Peyer's patch (tissue), 4 donors: ENCODE results near the gene WWOX. TPM values are rescaled to one million over a fixed set of nuclear protein-coding genes. Genes with fewer than 3 reads are reported as not detected.
A peak's percentile ranks its signal among the peaks of the same experiment; 100 is the strongest.
"Not testable (repeated sequence)": the region's sequence is repeated elsewhere in the genome, so short reads cannot be mapped to it uniquely, and the experiment has no call there.

Experiments used
- DNase-seq, 3 donors: peaks; one replicate each; pipeline ENCODE4 v3.0.0-alpha.2; 2017 to 2019
- H3K27ac ChIP-seq, 4 donors: fragments of 200-600 bp; sonication (generic); one replicate each; pipeline ENCODE4 v1.5.1; 2016 to 2019
- H3K27me3 ChIP-seq, 2 donors: fragments of 200-600 bp; sonication (generic); one replicate each; pipeline ENCODE4 v1.5.1; 2019
- H3K36me3 ChIP-seq, 3 donors: fragments of 200-600 bp; sonication (generic); one replicate each; pipeline ENCODE4 v1.5.1; 2016 to 2019
- H3K4me1 ChIP-seq, 4 donors: fragments of 200-600 bp; sonication (generic); one replicate each; pipeline ENCODE4 v1.5.1; 2016 to 2019
- H3K4me3 ChIP-seq, 4 donors: fragments of 200-600 bp; sonication (generic); 1 replicate in 3 of 4; 2 replicates in 1 of 4; pipeline ENCODE4 v1.5.1; 2016 to 2019; ENCODE audit warnings: mild to moderate bottlenecking in 1 of 4
- H3K9me3 ChIP-seq, 4 donors: fragments of 200-600 bp; sonication (generic); one replicate each; pipeline ENCODE4 v1.5.1; 2016 to 2019; ENCODE audit warnings: mild to moderate bottlenecking in 1 of 4
- POLR2A ChIP-seq, 2 donors: fragments of 450-650 bp; IDR thresholded peaks; one replicate each; pipeline ENCODE4 v1.5.1; 2017; ENCODE audit warnings: antibody characterized with exemption in 2 of 2, mild to moderate bottlenecking in 2 of 2, moderate library complexity in 2 of 2
- total RNA-seq, 4 donors: library from RNA; depleted of rRNA; stranded (reverse); fragments of >200 nt; gene quantifications; one replicate each; pipeline ENCODE4 v1.1.0, GENCODE V29; 2016
- TF ChIP-seq, protein P1 (sequence below), 6 experiments: fragments of 450-650 bp in 4 of 6; fragments of 200-600 bp in 2 of 6; sonication (generic) in 1 of 6; IDR thresholded peaks; one replicate each; pipeline ENCODE4 v1.5.1; 2017 to 2019; ENCODE audit warnings: antibody characterized with exemption in 6 of 6, mild to moderate bottlenecking in 3 of 6, moderate library complexity in 1 of 6

WWOX gene
- 100 to 1,000 TPM in 1 of 4 donors, 10 to 100 TPM in 3; 17.3 to 197 (median 57.5) TPM for total RNA-seq

DNA sequence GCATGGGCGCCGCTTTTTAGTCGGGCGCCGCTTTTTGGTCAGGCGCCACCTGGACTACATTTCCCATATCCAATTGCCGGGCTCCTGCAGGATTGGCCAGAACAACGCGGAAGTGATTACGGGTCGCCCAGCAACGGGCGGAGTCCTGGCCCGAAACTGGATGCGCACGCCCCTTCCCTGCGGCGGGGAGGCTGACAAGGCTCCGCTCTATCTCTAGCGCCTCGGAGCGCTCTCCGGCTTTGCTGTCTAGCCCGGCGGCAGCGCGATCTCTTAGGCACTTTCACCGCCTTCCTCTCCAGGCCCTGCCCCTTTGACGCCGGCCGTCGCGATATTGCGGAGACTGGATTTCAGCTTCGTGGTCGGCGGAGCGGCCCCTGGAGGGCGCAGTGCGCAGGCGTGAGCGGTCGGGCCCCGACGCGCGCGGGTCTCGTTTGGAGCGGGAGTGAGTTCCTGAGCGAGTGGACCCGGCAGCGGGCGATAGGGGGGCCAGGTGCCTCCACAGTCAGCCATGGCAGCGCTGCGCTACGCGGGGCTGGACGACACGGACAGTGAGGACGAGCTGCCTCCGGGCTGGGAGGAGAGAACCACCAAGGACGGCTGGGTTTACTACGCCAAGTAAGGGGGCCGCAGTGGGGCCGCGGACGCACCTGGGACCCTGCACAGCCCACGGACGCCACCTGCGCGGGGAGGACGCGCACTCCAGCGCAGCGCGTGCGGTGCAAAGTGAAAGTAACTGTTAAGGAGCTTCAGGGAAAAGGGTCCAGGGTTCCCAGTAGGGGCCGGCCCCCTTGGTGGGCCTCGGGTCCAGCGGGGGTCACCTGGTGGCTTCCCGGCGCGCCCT, at the start of gene WWOX:
Gene WWOX (plus strand): TSS at position 384 of the 841 bp plus-strand sequence.
- peak within 1 kb of the TSS; percentile 79 to 90 (median 82) for H3K4me3 ChIP-seq
- H3K36me3 ChIP-seq = no peaks in the 10 kb centered on the region
- DNase-seq = peak; percentile 95 to 99 (median 98)
- H3K27me3 ChIP-seq = no peaks in the 10 kb centered on the region
- peaks cover 0 to 6% (median 2%) of the 10 kb centered on the region in 4 donors for H3K4me1 ChIP-seq
- peak within 1 kb of the TSS; percentile 81 to 94 (median 89) for H3K27ac ChIP-seq
- TF ChIP-seq, protein P1, sequence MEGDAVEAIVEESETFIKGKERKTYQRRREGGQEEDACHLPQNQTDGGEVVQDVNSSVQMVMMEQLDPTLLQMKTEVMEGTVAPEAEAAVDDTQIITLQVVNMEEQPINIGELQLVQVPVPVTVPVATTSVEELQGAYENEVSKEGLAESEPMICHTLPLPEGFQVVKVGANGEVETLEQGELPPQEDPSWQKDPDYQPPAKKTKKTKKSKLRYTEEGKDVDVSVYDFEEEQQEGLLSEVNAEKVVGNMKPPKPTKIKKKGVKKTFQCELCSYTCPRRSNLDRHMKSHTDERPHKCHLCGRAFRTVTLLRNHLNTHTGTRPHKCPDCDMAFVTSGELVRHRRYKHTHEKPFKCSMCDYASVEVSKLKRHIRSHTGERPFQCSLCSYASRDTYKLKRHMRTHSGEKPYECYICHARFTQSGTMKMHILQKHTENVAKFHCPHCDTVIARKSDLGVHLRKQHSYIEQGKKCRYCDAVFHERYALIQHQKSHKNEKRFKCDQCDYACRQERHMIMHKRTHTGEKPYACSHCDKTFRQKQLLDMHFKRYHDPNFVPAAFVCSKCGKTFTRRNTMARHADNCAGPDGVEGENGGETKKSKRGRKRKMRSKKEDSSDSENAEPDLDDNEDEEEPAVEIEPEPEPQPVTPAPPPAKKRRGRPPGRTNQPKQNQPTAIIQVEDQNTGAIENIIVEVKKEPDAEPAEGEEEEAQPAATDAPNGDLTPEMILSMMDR (IDR thresholded peaks at IDR 0.05) = peak in 4 of 6 experiments; percentile 42 to 84 (median 75)
- TF ChIP-seq POLR2A (IDR thresholded peaks at IDR 0.05) = peak in 1 of 2 donors; percentile 84
- H3K9me3 ChIP-seq = no peaks in the 10 kb centered on the region

- no peaks in the 10 kb centered on the region for H3K4me1 ChIP-seq
- no peaks in the 10 kb centered on the region for H3K36me3 ChIP-seq
- no peaks in the 10 kb centered on the region for H3K9me3 ChIP-seq
- no peak overlapping the region for H3K4me3 ChIP-seq
- no peak for DNase-seq
- TF ChIP-seq, protein P1 (IDR thresholded peaks at IDR 0.05) = no peak
- no peak for TF ChIP-seq POLR2A (IDR thresholded peaks at IDR 0.05)
- H3K27ac ChIP-seq = no peak overlapping the region
- no peaks in the 10 kb centered on the region for H3K27me3 ChIP-seq
Observed at GRCh38 chr16:78050734-78051400, 48.6 kb upstream of the WWOX start.

DNA sequence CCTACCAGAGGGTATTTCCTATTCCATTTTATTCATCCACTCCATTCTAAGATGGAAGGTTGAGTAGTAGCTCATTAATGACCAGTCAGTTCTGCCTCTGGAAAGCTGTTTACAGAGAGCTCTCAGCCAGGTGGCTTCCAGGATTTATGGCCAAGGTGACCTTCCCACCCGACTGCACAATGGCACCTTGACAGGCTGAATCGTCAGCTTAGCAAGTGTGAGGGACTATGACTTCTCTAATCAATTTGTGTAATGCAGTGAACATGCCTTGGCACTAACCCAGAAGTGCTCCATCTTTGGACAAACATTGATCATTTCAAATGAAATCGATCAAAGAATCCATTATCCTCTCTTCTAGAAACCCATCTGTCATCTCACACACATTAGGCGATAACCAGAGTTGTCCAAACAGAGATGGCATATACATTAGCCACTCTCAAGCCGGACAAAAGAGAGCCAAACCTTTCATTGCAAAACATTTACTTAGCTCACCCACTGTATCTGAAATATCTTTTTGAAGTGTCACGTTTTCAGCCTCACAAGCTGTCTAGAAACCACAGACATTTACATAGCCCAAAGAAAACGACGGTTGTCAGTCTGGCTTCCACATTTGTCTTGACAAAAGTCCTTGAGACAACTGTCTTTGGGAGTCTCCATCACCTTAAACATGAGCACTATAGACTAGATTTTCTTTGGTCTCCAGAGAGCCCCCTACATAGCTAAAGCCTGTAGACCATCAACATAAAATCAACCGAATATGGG, 41.5 kb upstream of the WWOX start:
- TF ChIP-seq POLR2A (IDR thresholded peaks at IDR 0.05) = no peak
- TF ChIP-seq, protein P1 (IDR thresholded peaks at IDR 0.05) = no peak
- Histone ChIP-seq H3K27ac (no peak overlapping the region), H3K4me3 (no peak overlapping the region), H3K9me3 (no peaks in the 10 kb centered on the region), H3K36me3 (no peaks in the 10 kb centered on the region), H3K27me3 (no peaks in the 10 kb centered on the region), H3K4me1 (no peaks in the 10 kb centered on the region)
- DNase-seq = no peak

DNA sequence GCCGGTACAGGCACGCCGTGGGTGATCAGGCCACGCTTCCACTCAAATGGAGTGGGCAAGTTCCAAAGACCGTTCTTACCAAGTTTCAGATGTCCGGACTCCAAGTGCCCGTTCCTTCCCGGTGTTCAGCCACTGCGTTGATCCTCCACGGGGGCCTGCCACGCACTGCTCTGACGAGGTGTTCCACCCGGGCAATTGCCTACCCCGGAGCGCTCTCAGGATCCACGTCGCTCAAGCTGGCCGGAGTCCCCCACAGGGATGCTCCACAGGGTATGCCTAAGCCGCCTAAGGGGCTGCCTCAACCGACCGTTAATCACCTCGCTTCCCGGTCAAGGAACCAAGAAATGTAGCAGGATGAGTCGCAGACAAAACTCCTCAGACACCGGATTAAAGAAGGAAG, 39.6 kb upstream of the WWOX start:
- not testable (repeated sequence) for H3K4me1 ChIP-seq, H3K36me3 ChIP-seq, H3K9me3 ChIP-seq, H3K27ac ChIP-seq, H3K4me3 ChIP-seq, DNase-seq, H3K27me3 ChIP-seq

DNA sequence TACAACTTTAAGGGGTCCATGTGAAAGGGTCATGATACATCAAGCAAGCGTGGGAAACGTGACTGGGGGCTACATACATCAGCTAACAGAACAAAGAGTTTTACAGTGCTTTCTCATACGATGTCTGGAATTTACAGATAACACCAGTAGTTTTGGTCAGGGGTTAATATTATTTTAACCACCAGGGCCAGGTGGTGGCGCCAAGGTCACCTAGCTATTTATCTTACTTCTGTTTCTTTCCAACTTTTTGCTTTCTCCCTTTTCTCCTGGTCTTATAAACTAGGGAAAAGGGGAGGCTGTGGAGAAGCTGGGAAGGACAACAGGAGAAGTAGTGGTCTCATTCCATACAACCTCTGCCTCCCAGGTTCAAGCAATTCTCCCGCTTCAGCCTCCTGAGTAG, 39.2 kb upstream of the WWOX start:
- no peak for TF ChIP-seq POLR2A (IDR thresholded peaks at IDR 0.05)
- TF ChIP-seq, protein P1 (IDR thresholded peaks at IDR 0.05) = no peak
- no peaks in the 10 kb centered on the region for H3K9me3 ChIP-seq
- H3K27me3 ChIP-seq = no peaks in the 10 kb centered on the region
- H3K4me1 ChIP-seq = no peaks in the 10 kb centered on the region
- no peak overlapping the region for H3K27ac ChIP-seq
- DNase-seq = no peak
- H3K36me3 ChIP-seq = no peaks in the 10 kb centered on the region
- no peak overlapping the region for H3K4me3 ChIP-seq
